ENCODE results near the gene CLASRP.

GRCh38 chr19:45051929-45052579, 13.2 kb downstream of the CLASRP start:
- TF ChIP-seq CTCF (IDR thresholded peaks at IDR 0.05; ENCODE audit: low read length), result no peak
- TF ChIP-seq EZH2phosphoT487 (IDR thresholded peaks at IDR 0.05; ENCODE audit: low read length), result no peak
- TF ChIP-seq EZH2 (optimal IDR thresholded peaks at IDR 0.05; ENCODE audit: low read depth, low read length), result no peak
